ENCODE results near the gene TRAP1. TPM values are rescaled to one million over a fixed set of nuclear protein-coding genes. Genes with fewer than 3 reads are reported as not detected.

The TRAP1 gene
- total RNA-seq, 4 donors from 2014 or later = 31.8 to 231 (median 57.1) TPM

DNA sequence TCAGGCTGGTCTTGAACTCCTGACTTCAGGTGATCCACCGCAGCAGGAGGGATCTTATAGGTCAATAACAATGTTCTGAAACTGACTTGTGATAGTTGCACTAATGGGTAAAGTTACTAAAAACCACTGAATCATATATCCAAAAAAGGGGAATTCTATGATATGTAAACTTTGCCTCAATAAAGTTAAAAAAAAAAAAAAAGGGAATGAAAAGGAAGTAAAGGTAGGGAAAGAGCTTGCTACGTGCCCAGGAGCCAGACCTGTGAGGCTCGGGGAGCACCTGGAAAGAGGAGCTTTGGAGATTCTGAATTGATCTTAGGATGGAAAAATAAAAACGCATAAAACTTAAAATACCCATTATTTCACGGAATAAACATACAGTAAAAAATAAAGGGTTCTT is 20.8 kb upstream of the TRAP1 start:
- DNase-seq = no peak
- H3K36me3 ChIP-seq = peaks cover 0 to 81% (median 36%) of the 10 kb centered on the region in 4 donors
- 95 to 96% methylated on average over 4 to 5 of the region's 5 CpGs for WGBS, 2 donors (ENCODE audit: low coverage in 1 of 2)
- H3K4me3 ChIP-seq = no peak overlapping the region
- H3K27ac ChIP-seq = no peak overlapping the region
- H3K4me1 ChIP-seq = peaks cover 0 to 3% (median 0%) of the 10 kb centered on the region in 4 donors
- TF ChIP-seq CTCF (IDR thresholded peaks at IDR 0.05) (no peak), POLR2AphosphoS5 (IDR thresholded peaks at IDR 0.05) (no peak), EP300 (IDR thresholded peaks at IDR 0.05; ENCODE audit: low read depth) (no peak), POLR2A (IDR thresholded peaks at IDR 0.05) (no peak)
- in situ Hi-C loops (cut with MboI; ENCODE audit: low pct_ligation_motif_present in 1 of 4, low pct_unique_long_range_greater_than_20kb in 1 of 4, low sequenced_read_pairs in 3 of 4) = no loop called here
- intact Hi-C loops (cut with DNase I; ENCODE audit: low total_unique reads) = no loop called here
- no peaks in the 10 kb centered on the region for H3K9me3 ChIP-seq
- no peaks in the 10 kb centered on the region for H3K27me3 ChIP-seq

- whole genome bisulfite sequencing, 2 donors (ENCODE audit: low coverage in 1 of 2) = 89 to 90% methylated on average over 8 of the region's 8 CpGs
- no peak overlapping the region for H3K4me3 ChIP-seq
- intact Hi-C loops (cut with DNase I; ENCODE audit: low total_unique reads) = no loop called here
- DNase-seq = no peak
- H3K9me3 ChIP-seq = no peaks in the 10 kb centered on the region
- H3K36me3 ChIP-seq = peaks cover 0 to 71% (median 34%) of the 10 kb centered on the region in 4 donors
- in situ Hi-C loops (cut with MboI; ENCODE audit: low pct_ligation_motif_present in 1 of 4, low pct_unique_long_range_greater_than_20kb in 1 of 4, low sequenced_read_pairs in 3 of 4) = no loop called here
- no peaks in the 10 kb centered on the region for H3K27me3 ChIP-seq
- H3K27ac ChIP-seq = no peak overlapping the region
- TF ChIP-seq POLR2AphosphoS5 (IDR thresholded peaks at IDR 0.05) = no peak
- no peak for TF ChIP-seq POLR2A (IDR thresholded peaks at IDR 0.05)
- TF ChIP-seq EP300 (IDR thresholded peaks at IDR 0.05; ENCODE audit: low read depth) = no peak
- TF ChIP-seq CTCF (IDR thresholded peaks at IDR 0.05) = no peak
- no peaks in the 10 kb centered on the region for H3K4me1 ChIP-seq
Measured at GRCh38 chr16:3737181-3737580, 19.9 kb upstream of the TRAP1 start.

DNA sequence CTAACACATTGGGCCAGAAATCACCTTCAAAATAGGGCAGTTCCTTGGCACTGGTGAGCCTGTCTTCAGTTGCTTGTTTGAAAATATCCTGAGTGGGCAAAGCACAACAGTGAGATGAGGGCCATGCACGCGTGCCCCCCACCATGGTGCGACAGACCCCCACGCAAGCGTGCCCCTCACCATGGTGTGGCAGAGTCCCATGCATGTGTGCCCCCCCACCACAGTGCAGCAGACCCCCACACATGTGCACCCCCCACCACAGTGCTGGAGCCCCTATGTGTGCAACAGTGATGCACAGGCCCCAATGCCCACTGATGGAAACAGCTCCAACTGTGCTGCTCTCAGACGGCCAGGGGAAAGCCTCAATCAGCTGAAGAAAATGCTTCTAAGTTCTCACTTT is 18.8 kb upstream of the TRAP1 start:
- TF ChIP-seq POLR2A (IDR thresholded peaks at IDR 0.05) (no peak), CTCF (IDR thresholded peaks at IDR 0.05) (no peak), POLR2AphosphoS5 (IDR thresholded peaks at IDR 0.05) (no peak), EP300 (IDR thresholded peaks at IDR 0.05; ENCODE audit: low read depth) (no peak)
- Histone ChIP-seq H3K4me3 (no peak overlapping the region), H3K36me3 (peaks cover 0 to 72% (median 33%) of the 10 kb centered on the region in 4 donors), H3K4me1 (no peaks in the 10 kb centered on the region), H3K9me3 (no peaks in the 10 kb centered on the region), H3K27me3 (no peaks in the 10 kb centered on the region), H3K27ac (no peak overlapping the region)
- intact Hi-C loops (cut with DNase I; ENCODE audit: low total_unique reads) (no loop called here), in situ Hi-C loops (cut with MboI; ENCODE audit: low pct_ligation_motif_present in 1 of 4, low pct_unique_long_range_greater_than_20kb in 1 of 4, low sequenced_read_pairs in 3 of 4) (no loop called here)
- DNase-seq = no peak
- 80 to 98% methylated on average over 1 to 5 of the region's 6 CpGs for WGBS, 2 donors (ENCODE audit: low coverage in 1 of 2)

DNA sequence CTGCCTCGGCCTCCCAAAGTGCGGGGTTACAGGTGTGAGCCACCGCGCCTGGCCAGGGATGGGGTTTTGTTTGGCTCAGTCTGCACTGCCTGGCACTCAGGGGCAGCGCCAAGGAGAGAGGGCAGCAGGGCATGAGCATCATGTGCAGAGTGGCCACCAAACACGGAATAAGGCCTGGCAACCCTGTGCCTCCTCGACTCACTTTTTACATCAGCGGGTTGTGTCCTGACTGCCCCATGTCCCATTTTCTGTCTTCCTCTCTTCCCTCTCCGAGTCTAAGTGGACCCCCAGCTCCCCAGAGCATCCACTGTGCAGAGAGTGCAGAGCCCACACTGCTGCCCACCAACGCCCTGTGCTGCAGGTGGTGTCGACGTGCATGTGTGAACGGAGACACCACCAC is 18.2 kb upstream of the TRAP1 start:
- Histone ChIP-seq H3K9me3 (no peaks in the 10 kb centered on the region), H3K4me1 (no peaks in the 10 kb centered on the region), H3K27ac (no peak overlapping the region), H3K4me3 (no peak overlapping the region), H3K27me3 (no peaks in the 10 kb centered on the region), H3K36me3 (peaks cover 0 to 71% (median 33%) of the 10 kb centered on the region in 4 donors)
- TF ChIP-seq POLR2AphosphoS5 (IDR thresholded peaks at IDR 0.05) = no peak
- TF ChIP-seq CTCF (IDR thresholded peaks at IDR 0.05) = no peak
- no peak for TF ChIP-seq POLR2A (IDR thresholded peaks at IDR 0.05)
- no peak for TF ChIP-seq EP300 (IDR thresholded peaks at IDR 0.05; ENCODE audit: low read depth)
- intact Hi-C loops (cut with DNase I; ENCODE audit: low total_unique reads) (no loop called here), in situ Hi-C loops (cut with MboI; ENCODE audit: low pct_ligation_motif_present in 1 of 4, low pct_unique_long_range_greater_than_20kb in 1 of 4, low sequenced_read_pairs in 3 of 4) (no loop called here)
- DNase-seq = no peak
- WGBS, 2 donors (ENCODE audit: low coverage in 1 of 2) = 90 to 93% methylated on average over 6 to 13 of the region's 13 CpGs

Data from transverse colon (tissue), 4 donors.